Measurements from ENCODE around the gene APEH. TPM values are rescaled to one million over a fixed set of nuclear protein-coding genes. Genes with fewer than 3 reads are reported as not detected.
A peak's percentile ranks its signal among the peaks of the same experiment; 100 is the strongest.

Gene APEH
- total and polyA plus RNA-seq, 10 of the 15 experiments (the other 5 are each of a cell fraction or from before 2014, with no cell fraction given), result 74.4 to 214 (median 131) TPM

GRCh38 chr3:49722896-49723295, 48.7 kb downstream of the APEH start:
- FAIRE-seq, result no peak
- DNase-seq (ENCODE audit: low read depth, low spot score), result no peak
- ChIA-PET SMC1A (ENCODE audit: uncharacterized antibody, unreplicated experiment) (no interaction called here), POLR2A (interaction anchor here (1.1 kb wide), 1 partner anchor 22 kb away, joined by 3 read pairs; no protein-coding TSS in a partner anchor), RAD21 (ENCODE audit: unreplicated experiment) (no interaction called here), CTCF (interaction anchor here (0.9 to 1.7 kb wide), 2 partner anchors 117 to 183 kb away, joined by 4 to 8 read pairs; no protein-coding TSS in a partner anchor)
- peak overlapping the region; percentile 87 for H3K4me3 ChIP-seq
- peaks cover 20% of the 10 kb centered on the region for H3K79me2 ChIP-seq (ENCODE audit: control insufficient read depth, insufficient read depth, low read length)
- WGBS (ENCODE audit: insufficient coverage, insufficient replicate concordance, low lambda C conversion rate, missing lambda C conversion rate), result 52% methylated on average over 8 of the region's 8 CpGs
- no peak for ATAC-seq
- no peaks in the 10 kb centered on the region for H3K27me3 ChIP-seq (replicated peaks in 1 of 2; ENCODE audit: control insufficient read depth in 2 of 2, insufficient read depth in 2 of 2, low read length in 1 of 2)
- H2AFZ ChIP-seq (ENCODE audit: control insufficient read depth, low read depth, low read length), result peak overlapping the region; percentile 59
- no peaks in the 10 kb centered on the region for H4K20me1 ChIP-seq (ENCODE audit: control insufficient read depth, insufficient read depth)
- peaks cover 3 to 22% of the 10 kb centered on the region in 2 experiments for H3K36me3 ChIP-seq (ENCODE audit: control insufficient read depth in 2 of 2, insufficient read depth in 2 of 2, low read length in 1 of 2)
- peaks cover 21% of the 10 kb centered on the region for H3K4me1 ChIP-seq (ENCODE audit: control insufficient read depth, insufficient read depth, low read length)
- in situ Hi-C loops (cut with MboI), result no loop called here
- no peaks in the 10 kb centered on the region; the same call in 2 of the 3 replicates for H3K9me3 ChIP-seq (replicated peaks; ENCODE audit: control insufficient read depth, insufficient read depth, low read length)
- BruUV-seq (replicated peaks), result no TSS peak
- H3K27ac ChIP-seq (ENCODE audit: control insufficient read depth, insufficient read depth), result peak overlapping the region; percentile 93
- peak overlapping the region; percentile 77 for H3K4me2 ChIP-seq (ENCODE audit: control insufficient read depth, insufficient read depth)
- intact Hi-C loops (cut with micrococcal nuclease; ENCODE audit: unreplicated experiment), result loop anchor here (5.0 kb wide), 2 partner anchors 64 to 114 kb away; partner anchors contain the start of gene IP6K1
- H3K9ac ChIP-seq (ENCODE audit: control insufficient read depth, insufficient read depth, low read length), result peak overlapping the region; percentile 100
- TF ChIP-seq NRF1 (conservative IDR thresholded peaks at IDR 0.05; ENCODE audit: low read depth, low read length) (no peak), KDM1A (IDR thresholded peaks at IDR 0.05; ENCODE audit: borderline replicate concordance) (no peak), ZNF592 (IDR thresholded peaks at IDR 0.05) (no peak), FOS (IDR thresholded peaks at IDR 0.05; ENCODE audit: borderline replicate concordance, extremely low read depth, insufficient read length) (no peak), NKRF (conservative IDR thresholded peaks at IDR 0.05) (no peak), SIN3A (IDR thresholded peaks at IDR 0.05; ENCODE audit: low read depth, low read length) (no peak), ETV6 (conservative IDR thresholded peaks at IDR 0.05 in 1 of 2, IDR thresholded peaks at IDR 0.05 in 1 of 2; ENCODE audit: borderline replicate concordance in 1 of 2, low read depth in 1 of 2) (no peak), KLF5 (IDR thresholded peaks at IDR 0.05; ENCODE audit: partially characterized antibody) (no peak), BACH1 (IDR thresholded peaks at IDR 0.05; ENCODE audit: borderline replicate concordance) (no peak), ZBTB4 (CRISPR knock-in tag; IDR thresholded peaks at IDR 0.05) (no peak), HDAC2 (IDR thresholded peaks at IDR 0.05) (no peak), RELB (IDR thresholded peaks at IDR 0.05; ENCODE audit: low read depth) (no peak), RBBP5 (conservative IDR thresholded peaks at IDR 0.05) (no peak)

All from GM12878 (cell line).